ENCODE data around the gene ADGB.
"Not testable (repeated sequence)": the region's sequence is repeated elsewhere in the genome, so short reads cannot be mapped to it uniquely, and the experiment has no call there.

The ADGB gene

GRCh38 chr6:146827216-146827928 lies 228.6 kb downstream of the ADGB start:
- DNase-seq: no peak

- no peak for DNase-seq
These were observed 231.2 kb downstream of the ADGB start for GRCh38 chr6:146829792-146830565.

- DNase-seq: no peak
These were observed 234.4 kb downstream of the ADGB start for GRCh38 chr6:146833157-146833556.

GRCh38 chr6:146840216-146840615 lies 241.4 kb downstream of the ADGB start:
- no peak for DNase-seq

GRCh38 chr6:146840641-146841040 lies 241.9 kb downstream of the ADGB start:
- no peak for DNase-seq

GRCh38 chr6:146847426-146847825 lies 248.7 kb downstream of the ADGB start:
- no peak for DNase-seq

- DNase-seq: no peak
These were observed 251.6 kb downstream of the ADGB start for GRCh38 chr6:146850238-146850896.

GRCh38 chr6:146850981-146851380 lies 252.2 kb downstream of the ADGB start:
- DNase-seq: no peak

- no peak for DNase-seq
These were observed 253.1 kb downstream of the ADGB start for GRCh38 chr6:146851837-146852236.

- not testable (repeated sequence) for DNase-seq
These were observed 255.9 kb downstream of the ADGB start for GRCh38 chr6:146854521-146855255.

GRCh38 chr6:146855889-146856288 lies 257.1 kb downstream of the ADGB start:
- no peak for DNase-seq

- no peak for DNase-seq
These were observed 257.5 kb downstream of the ADGB start for GRCh38 chr6:146856296-146856695.

GRCh38 chr6:146857180-146857979 lies 258.6 kb downstream of the ADGB start:
- no peak for DNase-seq

GRCh38 chr6:146857980-146858347 lies 259.2 kb downstream of the ADGB start:
- DNase-seq: no peak

GRCh38 chr6:146859206-146859605 lies 260.4 kb downstream of the ADGB start:
- DNase-seq: no peak

GRCh38 chr6:146859795-146860495 lies 261.2 kb downstream of the ADGB start:
- DNase-seq: no peak

GRCh38 chr6:146860583-146860982 lies 261.8 kb downstream of the ADGB start:
- DNase-seq: no peak

GRCh38 chr6:146861029-146861563 lies 262.3 kb downstream of the ADGB start:
- no peak for DNase-seq

GRCh38 chr6:146861716-146862115 lies 262.9 kb downstream of the ADGB start:
- DNase-seq: no peak

GRCh38 chr6:146862508-146862919 lies 263.7 kb downstream of the ADGB start:
- no peak for DNase-seq

GRCh38 chr6:146864300-146864699 lies 265.5 kb downstream of the ADGB start:
- no peak for DNase-seq
